ENCODE data around the gene CCDC178.

- TF ChIP-seq MAX (IDR thresholded peaks at IDR 0.05) (no peak), POLR2A (IDR thresholded peaks at IDR 0.05; ENCODE audit: borderline replicate concordance, extremely low read depth, insufficient read depth, insufficient read length) (no peak), EZH2 (IDR thresholded peaks at IDR 0.05) (no peak), CTCF (IDR thresholded peaks at IDR 0.05 in 2 of 3, conservative IDR thresholded peaks at IDR 0.05 in 1 of 3; ENCODE audit: borderline replicate concordance in 1 of 3, insufficient read depth in 1 of 3, low read depth in 2 of 3, low read length in 2 of 3) (no peak), SIN3A (IDR thresholded peaks at IDR 0.05; ENCODE audit: low read depth) (no peak), ZBTB33 (IDR thresholded peaks at IDR 0.05; ENCODE audit: extremely low read depth, insufficient replicate concordance, low read length) (no peak), REST (IDR thresholded peaks at IDR 0.05; ENCODE audit: low read depth) (no peak), ATF3 (IDR thresholded peaks at IDR 0.05) (no peak), FOSL1 (IDR thresholded peaks at IDR 0.05; ENCODE audit: low read depth) (no peak), EZH2phosphoT487 (IDR thresholded peaks at IDR 0.05; ENCODE audit: borderline replicate concordance) (no peak), ELF1 (IDR thresholded peaks at IDR 0.05; ENCODE audit: borderline replicate concordance, low read depth) (no peak), ZNF274 (IDR thresholded peaks at IDR 0.05; ENCODE audit: low read depth, low read length) (no peak), POLR2AphosphoS5 (IDR thresholded peaks at IDR 0.05; ENCODE audit: low read depth, low read length) (no peak)
Measured at GRCh38 chr18:33288082-33288716, 152.3 kb downstream of the CCDC178 start.

All from HCT116 (cell line).